T-helper 2 cell treated with Interferon-gamma antibody and Interleukin-4, amounts not matched to agents 100 ng/mL and 5 ng/mL, for 36 hours (primary cell): ENCODE measurements around the gene FGGY. TPM values are rescaled to one million over a fixed set of nuclear protein-coding genes. Genes with fewer than 3 reads are reported as not detected.
"Not testable (repeated sequence)": the region's sequence is repeated elsewhere in the genome, so short reads cannot be mapped to it uniquely, and the experiment has no call there.

Experiments used
- intact Hi-C: fragments of 100-400 bp; cut with micrococcal nuclease; formaldehyde crosslinking; loops from one replicate; pipeline ENCODE4 v1.15.1; 2023
- total RNA-seq: library from RNA; stranded (reverse); gene quantifications from 2 replicates; pipeline ENCODE4 v1.2.3, GENCODE V29; 2022

Gene FGGY
- total RNA-seq, 1 donor from 2014 or later, result 10.7 TPM

- intact Hi-C loops, result no loop called here
Measured at GRCh38 chr1:59434336-59434735, 137.4 kb downstream of the FGGY start.

DNA sequence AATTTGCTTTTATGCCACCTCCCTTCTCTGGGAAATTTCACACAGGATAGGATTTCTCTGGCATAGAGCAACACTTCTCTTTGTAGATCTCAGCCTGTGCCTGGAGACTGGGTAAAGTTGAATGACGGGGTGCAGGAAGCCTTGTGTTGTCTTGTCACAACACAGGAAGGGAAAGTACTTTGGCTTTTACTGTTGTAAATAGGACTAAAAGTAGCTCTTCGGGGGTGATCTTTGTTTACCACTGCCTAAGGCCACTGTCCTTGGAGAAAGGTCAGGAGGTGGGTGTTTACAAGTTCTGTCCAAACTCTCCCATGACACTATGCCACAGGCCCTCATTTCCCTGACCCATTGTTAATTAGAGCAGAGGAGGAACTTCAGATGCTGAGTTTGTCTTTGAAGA lies 139.7 kb downstream of the FGGY start:
- intact Hi-C loops, result no loop called here

DNA sequence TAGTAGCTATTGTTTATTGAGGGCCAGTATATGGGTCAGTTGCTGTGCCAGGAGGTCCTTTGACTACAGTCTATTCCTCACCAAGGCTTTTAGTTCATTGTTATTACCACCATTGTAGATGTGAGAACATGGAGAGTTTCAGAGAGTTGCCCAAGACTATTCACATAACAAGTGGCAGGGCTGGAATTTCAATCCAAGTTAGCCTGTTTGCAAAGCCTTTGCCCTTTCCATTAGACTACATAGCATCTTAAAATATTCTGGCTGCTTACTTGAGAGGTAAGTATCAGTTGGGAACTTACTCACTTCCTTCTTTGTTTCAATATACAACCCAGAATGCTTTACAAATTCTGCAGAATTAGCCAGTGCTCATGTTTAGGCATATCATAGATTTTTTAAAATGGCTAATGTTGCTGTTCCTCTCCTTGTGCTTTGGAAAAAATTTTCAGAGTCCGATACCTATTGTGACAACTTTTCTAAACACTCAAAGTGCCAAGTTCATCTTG lies 141.2 kb downstream of the FGGY start:
- intact Hi-C loops, result no loop called here

GRCh38 chr1:59442492-59442891 lies 145.6 kb downstream of the FGGY start:
- intact Hi-C loops, result no loop called here

DNA sequence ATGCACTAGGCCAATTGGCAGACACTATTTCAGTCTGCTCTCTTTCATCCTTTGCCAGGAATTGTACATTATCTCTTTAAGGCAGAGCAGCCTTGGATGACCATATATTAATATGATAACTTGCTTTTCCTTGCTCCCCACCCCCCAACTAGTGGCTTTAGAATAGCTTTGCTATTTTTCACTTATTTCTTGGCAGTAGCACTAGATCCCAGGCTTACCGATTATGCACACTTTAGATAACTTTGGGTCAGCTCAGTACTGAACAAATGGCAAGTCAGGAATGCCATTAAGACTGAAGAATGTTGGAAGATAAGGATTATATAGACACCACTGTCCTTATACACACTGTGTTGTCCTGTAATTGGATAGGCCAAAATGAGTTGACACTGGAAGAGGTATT lies 146.4 kb downstream of the FGGY start:
- intact Hi-C loops, result no loop called here

DNA sequence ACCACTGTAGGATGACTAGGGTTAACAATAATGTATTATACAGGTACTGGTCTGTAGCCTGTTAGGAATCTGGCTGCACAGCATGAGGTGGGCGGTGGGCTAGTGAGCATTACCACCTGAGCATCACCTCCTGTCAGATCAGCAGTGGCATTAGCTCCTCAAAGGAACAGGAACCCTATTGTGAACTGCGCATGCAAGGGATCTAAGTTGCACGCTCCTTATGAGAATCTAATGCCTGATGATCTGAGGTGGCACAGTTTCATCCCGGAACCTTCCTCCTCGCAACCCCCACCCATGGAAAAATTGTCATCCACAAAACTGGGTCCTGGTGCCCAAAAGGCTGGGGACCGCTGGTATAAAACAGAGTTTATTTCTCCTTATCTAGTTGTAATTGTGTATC lies 147.6 kb downstream of the FGGY start:
- intact Hi-C loops, result no loop called here

- intact Hi-C loops, result no loop called here
Measured at GRCh38 chr1:59445040-59445439, 148.1 kb downstream of the FGGY start.

DNA sequence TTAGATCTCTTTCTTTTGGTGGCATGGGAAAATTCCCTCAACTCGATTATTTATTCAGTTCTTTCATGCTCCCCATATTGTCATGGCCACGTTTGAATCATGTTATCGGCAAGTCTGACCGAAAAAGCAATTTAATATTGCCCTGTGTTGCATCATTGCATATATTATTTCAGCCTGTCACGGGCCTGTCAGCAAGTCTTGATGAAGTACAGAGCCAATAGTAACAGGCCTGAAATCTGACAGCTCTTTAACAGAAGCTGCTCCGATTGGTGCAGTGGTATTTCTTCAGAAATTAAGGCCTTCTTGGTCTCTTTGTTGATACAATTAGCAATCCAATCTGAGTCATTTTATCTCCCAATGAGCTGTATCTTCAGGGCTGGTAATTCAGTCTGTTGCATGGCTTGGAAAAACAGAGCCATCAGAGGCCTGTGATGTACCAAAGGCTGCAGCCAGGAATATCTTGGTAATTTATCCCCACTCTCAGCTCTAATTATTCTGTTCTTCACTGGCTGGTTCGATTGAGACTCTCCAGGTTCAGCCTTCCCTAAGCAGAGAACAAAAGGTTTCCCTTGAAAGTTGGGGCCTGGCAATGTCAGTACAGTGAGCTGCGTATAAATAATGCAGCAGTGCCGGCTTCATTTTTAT lies 149.5 kb downstream of the FGGY start:
- intact Hi-C loops, result no loop called here

- intact Hi-C loops, result no loop called here
Measured at GRCh38 chr1:59452026-59452425, 155.1 kb downstream of the FGGY start.

DNA sequence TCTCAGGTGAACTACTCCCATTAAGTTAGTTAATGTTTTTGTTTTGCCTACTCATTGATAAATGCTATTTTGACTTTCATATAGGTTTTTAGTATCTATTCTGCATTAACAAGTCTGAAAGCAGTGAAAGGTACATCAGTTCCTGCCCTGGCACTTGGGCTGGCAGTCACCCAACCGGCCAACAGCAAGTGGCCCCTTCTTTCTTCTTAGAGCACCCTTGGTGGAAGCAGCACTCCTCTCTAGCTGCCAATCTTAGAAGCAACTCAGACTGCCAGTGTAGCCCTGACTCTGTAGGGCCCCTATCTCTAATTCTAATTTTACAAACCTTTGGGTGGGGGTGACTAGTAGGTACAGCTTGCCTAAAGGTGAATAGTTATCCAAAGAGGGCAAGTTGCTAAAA lies 155.7 kb downstream of the FGGY start:
- intact Hi-C loops, result no loop called here

- intact Hi-C loops, result no loop called here
Measured at GRCh38 chr1:59453297-59453968, 156.5 kb downstream of the FGGY start.

- intact Hi-C loops, result no loop called here
Measured at GRCh38 chr1:59455206-59455605, 158.3 kb downstream of the FGGY start.

- intact Hi-C loops, result no loop called here
Measured at GRCh38 chr1:59457786-59458185, 160.9 kb downstream of the FGGY start.

GRCh38 chr1:59458884-59459283 lies 162.0 kb downstream of the FGGY start:
- intact Hi-C loops, result no loop called here

DNA sequence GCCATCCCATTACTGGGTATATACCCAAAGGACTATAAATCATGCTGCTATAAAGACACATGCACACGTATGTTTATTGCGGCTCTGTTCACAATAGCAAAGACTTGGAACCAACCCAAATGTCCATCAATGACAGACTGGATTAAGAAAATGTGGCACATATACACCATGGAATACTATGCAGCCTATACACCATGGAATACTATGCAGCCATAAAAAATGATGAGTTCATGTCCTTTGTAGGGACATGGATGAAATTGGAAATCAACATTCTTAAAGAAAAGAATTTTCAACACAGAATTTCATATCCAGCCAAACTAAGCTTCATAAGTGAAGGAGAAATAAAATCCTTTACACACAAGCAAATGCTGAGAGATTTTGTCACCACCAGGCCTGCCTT lies 166.0 kb downstream of the FGGY start:
- intact Hi-C loops, result not testable (repeated sequence)

- intact Hi-C loops, result not testable (repeated sequence)
Measured at GRCh38 chr1:59465478-59465877, 168.6 kb downstream of the FGGY start.

DNA sequence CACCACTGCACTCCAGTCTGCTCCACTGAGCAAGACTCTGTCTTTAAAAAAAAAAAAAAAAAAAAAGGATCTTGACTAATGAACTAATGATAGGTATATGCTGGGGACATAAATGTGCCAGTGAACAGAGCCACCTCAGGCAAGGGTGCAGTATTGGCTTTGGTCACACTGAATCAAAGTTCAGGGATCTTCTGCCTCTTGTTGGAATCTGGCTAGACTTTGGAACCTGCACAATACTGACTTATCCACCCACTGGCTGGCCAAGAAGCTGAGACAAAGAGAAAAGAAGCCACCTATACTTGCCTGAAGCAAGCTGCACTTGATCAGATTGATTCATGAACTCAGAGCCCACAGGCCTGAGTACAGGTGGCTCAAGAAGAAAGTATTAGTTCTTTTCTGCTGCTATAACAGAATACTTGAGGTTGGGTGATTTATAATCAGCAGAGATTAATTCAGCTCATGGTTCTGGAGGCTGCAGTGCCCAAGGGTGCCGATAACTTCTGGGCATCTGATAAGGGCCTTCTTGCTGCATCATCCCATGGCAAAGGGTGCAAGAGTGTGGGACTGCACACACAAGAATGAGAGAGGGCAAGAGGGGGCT lies 172.0 kb downstream of the FGGY start:
- intact Hi-C loops, result no loop called here

- intact Hi-C loops, result not testable (repeated sequence)
Measured at GRCh38 chr1:59471991-59472570, 175.2 kb downstream of the FGGY start.

GRCh38 chr1:59473831-59474230 lies 176.9 kb downstream of the FGGY start:
- intact Hi-C loops, result no loop called here

DNA sequence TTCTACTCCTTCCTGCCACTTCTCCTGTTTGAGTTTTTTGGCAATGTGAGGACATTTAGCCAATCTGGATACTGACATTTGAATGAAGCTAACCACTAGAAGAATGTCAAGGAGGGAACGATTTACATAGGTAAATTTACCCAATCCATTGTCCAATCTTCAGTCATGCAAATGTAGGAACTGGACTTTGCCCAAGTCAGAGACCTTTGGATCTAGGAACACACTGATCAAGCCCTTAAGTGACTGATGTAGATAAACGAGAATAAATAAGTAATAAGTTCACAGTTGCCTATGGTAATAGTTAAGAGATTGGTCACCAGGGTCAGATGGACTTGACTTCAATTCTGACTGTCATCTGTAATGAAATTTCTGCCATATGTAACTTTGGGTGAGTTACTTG lies 177.6 kb downstream of the FGGY start:
- intact Hi-C loops, result no loop called here

- intact Hi-C loops, result no loop called here
Measured at GRCh38 chr1:59475737-59476136, 178.8 kb downstream of the FGGY start.

DNA sequence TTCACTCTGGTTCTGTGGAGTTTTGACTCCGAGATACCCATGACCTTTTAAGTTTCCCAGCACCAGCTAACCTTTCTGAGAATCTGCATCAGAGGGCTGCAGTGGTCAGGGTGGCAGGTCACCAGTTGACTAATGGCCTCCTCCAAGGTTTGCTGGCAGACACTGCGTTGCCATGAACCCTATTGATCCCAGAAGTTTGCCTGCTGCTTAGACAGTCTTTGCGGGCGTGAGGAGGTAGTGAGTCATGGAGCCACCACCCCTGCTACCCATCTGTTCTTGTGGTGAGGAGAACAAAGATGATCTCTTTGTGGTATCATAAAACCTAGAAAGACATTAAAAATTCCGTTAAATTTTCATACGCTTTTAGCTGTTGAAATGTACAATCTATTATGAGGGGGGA lies 180.4 kb downstream of the FGGY start:
- intact Hi-C loops, result no loop called here
